Effector memory CD4-positive, alpha-beta T cell (primary cell): ENCODE measurements around the gene GJD3.
"Not testable (repeated sequence)": the region's sequence is repeated elsewhere in the genome, so short reads cannot be mapped to it uniquely, and the experiment has no call there.

Experiments used
- DNase-seq, 3 donors: peaks; one replicate each; pipeline ENCODE4 v3.0.0-alpha.2; 2020
- H3K27ac ChIP-seq: 2 replicates; pipeline ENCODE4 v1.7.0; 2013; ENCODE audit warnings: mild to moderate bottlenecking, low read length, moderate library complexity; ENCODE audit not compliant: insufficient read depth, poor library complexity, severe bottlenecking
- H3K27me3 ChIP-seq: replicated peaks from 2 replicates; pipeline ENCODE4 v1.7.0; 2013; ENCODE audit warnings: mild to moderate bottlenecking, low read length; ENCODE audit not compliant: insufficient read depth, control insufficient read depth, poor library complexity, severe bottlenecking
- H3K36me3 ChIP-seq: 2 replicates; pipeline ENCODE4 v1.7.0; 2013; ENCODE audit warnings: mild to moderate bottlenecking, low read length, moderate library complexity; ENCODE audit not compliant: control insufficient read depth, insufficient read depth
- H3K4me1 ChIP-seq: 2 replicates; pipeline ENCODE4 v1.7.0; 2013; ENCODE audit warnings: low read length, mild to moderate bottlenecking; ENCODE audit not compliant: control insufficient read depth, insufficient read depth, poor library complexity, severe bottlenecking
- H3K4me3 ChIP-seq: 2 replicates; pipeline ENCODE4 v1.7.0; 2013; ENCODE audit warnings: low read length, low read depth, mild to moderate bottlenecking; ENCODE audit not compliant: insufficient read depth, poor library complexity, severe bottlenecking
- H3K9me3 ChIP-seq: 2 replicates; pipeline ENCODE4 v1.7.0; 2013; ENCODE audit warnings: mild to moderate bottlenecking, low read length, moderate library complexity; ENCODE audit not compliant: control insufficient read depth
- total RNA-seq, 3 donors: gene quantifications; one replicate each; lab custom pipeline; 2026; lab: John Stamatoyannopoulos, UW

GJD3 gene, protein sequence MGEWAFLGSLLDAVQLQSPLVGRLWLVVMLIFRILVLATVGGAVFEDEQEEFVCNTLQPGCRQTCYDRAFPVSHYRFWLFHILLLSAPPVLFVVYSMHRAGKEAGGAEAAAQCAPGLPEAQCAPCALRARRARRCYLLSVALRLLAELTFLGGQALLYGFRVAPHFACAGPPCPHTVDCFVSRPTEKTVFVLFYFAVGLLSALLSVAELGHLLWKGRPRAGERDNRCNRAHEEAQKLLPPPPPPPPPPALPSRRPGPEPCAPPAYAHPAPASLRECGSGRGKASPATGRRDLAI
- total RNA-seq = 0 reads per million in 3 donors

DNA sequence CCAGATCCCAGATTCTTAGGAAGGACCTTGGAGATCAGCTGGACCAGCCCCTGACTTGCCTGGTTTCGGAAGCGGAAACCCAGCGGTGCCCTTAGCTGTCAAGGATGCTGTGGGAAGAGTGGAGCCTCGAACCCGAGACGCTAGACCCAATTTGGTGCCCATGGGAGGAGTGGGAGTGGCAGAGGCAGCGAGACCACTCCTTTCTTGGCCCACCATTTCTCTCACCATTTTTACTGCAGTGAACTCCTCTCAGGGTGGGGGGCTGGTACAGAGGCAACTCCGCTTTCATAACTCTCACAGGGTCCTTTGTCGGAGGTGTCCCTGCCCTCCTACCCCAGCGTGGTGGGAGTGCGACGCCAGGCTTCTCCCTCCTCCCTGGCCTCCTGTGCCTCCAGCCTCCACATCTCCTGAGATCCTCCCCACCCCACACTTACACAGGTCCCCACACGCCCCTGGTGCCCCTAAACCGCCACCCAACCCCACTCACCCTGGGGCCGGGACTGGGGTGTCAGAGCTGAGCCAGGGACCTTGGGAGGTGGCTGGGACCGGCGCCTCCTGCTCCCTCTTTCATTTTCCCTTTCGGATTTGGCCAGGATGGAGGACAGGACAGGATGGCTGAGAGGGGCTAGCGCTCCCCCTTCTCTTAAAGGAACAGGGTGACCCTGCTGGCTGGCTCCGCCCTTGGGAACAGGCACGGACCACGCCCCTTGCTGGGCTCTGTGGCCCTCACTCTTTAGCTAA is at the start of gene GJD3:
GJD3 (minus strand) TSS at position 617 of the 741 bp plus-strand sequence. CDS start 922 bp downstream, outside the sequence.
- Histone ChIP-seq H3K36me3 (no peaks in the 10 kb centered on the region), H3K4me3 (peak within 1 kb of the TSS; percentile 25), H3K27ac (no peak within 1 kb of the TSS), H3K9me3 (no peaks in the 10 kb centered on the region), H3K4me1 (peaks cover 4% of the 10 kb centered on the region), H3K27me3 (no peaks in the 10 kb centered on the region)
- no peak for DNase-seq

- H3K27me3 ChIP-seq, H3K27ac ChIP-seq, H3K9me3 ChIP-seq, H3K36me3 ChIP-seq, H3K4me3 ChIP-seq, H3K4me1 ChIP-seq, DNase-seq: not testable (repeated sequence)
Measured at GRCh38 chr17:40414312-40414711, 49.8 kb upstream of the GJD3 start.

- no peaks in the 10 kb centered on the region for H3K4me1 ChIP-seq
- H3K27me3 ChIP-seq = no peaks in the 10 kb centered on the region
- no peak overlapping the region for H3K4me3 ChIP-seq
- H3K9me3 ChIP-seq = no peaks in the 10 kb centered on the region
- DNase-seq = no peak
- H3K36me3 ChIP-seq = no peaks in the 10 kb centered on the region
- no peak overlapping the region for H3K27ac ChIP-seq
Measured at GRCh38 chr17:40412880-40413279, 48.3 kb upstream of the GJD3 start.

DNA sequence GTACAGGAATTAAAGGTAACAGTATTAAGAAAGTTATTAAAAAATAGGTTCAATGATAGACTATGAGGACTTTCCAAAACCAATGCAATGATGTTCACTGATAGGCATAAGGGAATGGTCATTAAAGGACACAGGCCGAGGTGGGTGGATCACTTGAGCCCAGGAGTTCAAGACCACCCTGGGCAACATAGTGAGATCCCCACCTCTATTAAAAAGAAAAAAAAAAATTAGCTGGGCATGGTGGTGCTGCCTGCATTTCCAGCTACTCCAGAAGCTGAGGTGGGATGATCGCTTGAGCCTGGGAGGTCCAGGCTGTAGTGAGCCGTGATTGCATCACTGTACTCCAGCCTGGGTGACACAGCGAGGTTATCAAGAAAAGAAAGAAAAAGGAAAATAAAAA is 47.3 kb upstream of the GJD3 start:
- no peaks in the 10 kb centered on the region for H3K36me3 ChIP-seq
- H3K27ac ChIP-seq = no peak overlapping the region
- no peaks in the 10 kb centered on the region for H3K27me3 ChIP-seq
- H3K4me3 ChIP-seq = no peak overlapping the region
- DNase-seq = no peak
- no peaks in the 10 kb centered on the region for H3K4me1 ChIP-seq
- no peaks in the 10 kb centered on the region for H3K9me3 ChIP-seq

DNA sequence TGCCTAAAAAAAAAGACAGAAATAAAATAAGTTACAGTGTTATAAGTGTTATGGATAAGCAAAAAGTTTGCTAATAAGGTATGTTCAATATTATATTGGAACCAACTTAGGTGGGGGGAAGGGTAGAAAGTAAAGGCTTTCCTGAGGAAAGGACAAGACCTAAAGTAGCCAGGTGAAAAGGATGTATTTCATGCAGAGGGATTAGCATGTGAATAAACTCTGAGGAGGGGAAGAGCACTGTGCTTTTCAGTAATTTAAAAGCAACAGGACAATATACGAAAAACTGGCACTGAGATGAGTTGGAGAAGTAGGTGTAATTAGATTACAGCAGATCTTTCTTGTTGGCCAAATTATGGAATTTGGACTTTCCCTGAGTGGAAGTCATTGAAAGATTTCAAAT is 45.5 kb upstream of the GJD3 start:
- Histone ChIP-seq H3K4me3 (no peak overlapping the region), H3K9me3 (no peaks in the 10 kb centered on the region), H3K27me3 (no peaks in the 10 kb centered on the region), H3K27ac (no peak overlapping the region), H3K4me1 (no peaks in the 10 kb centered on the region), H3K36me3 (no peaks in the 10 kb centered on the region)
- DNase-seq = no peak

DNA sequence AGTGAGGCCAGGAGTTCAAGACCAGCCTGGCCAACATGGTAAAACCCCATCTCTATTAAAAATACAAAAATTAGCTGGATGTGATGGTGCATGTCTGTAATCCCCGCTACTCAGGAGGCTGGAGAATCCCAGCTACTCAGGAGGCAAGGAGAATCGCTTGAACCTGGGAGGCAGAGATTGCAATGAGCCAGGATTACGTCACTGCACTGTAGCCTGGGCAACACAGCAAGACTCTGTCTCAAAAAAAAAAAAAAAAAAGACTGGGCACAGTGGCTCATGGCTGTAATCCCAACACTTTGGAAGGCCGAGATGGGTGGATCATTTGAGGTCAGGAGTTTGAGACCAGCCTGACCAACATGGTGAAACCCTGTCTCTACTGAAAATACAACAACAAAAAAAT is 45.0 kb upstream of the GJD3 start:
- H3K4me1 ChIP-seq, H3K9me3 ChIP-seq, H3K27ac ChIP-seq, DNase-seq, H3K27me3 ChIP-seq, H3K4me3 ChIP-seq, H3K36me3 ChIP-seq: not testable (repeated sequence)

- H3K27me3 ChIP-seq = no peaks in the 10 kb centered on the region
- no peaks in the 10 kb centered on the region for H3K9me3 ChIP-seq
- no peaks in the 10 kb centered on the region for H3K4me1 ChIP-seq
- H3K4me3 ChIP-seq = no peak overlapping the region
- no peak overlapping the region for H3K27ac ChIP-seq
- DNase-seq = no peak
- no peaks in the 10 kb centered on the region for H3K36me3 ChIP-seq
Measured at GRCh38 chr17:40407460-40407859, 42.9 kb upstream of the GJD3 start.

DNA sequence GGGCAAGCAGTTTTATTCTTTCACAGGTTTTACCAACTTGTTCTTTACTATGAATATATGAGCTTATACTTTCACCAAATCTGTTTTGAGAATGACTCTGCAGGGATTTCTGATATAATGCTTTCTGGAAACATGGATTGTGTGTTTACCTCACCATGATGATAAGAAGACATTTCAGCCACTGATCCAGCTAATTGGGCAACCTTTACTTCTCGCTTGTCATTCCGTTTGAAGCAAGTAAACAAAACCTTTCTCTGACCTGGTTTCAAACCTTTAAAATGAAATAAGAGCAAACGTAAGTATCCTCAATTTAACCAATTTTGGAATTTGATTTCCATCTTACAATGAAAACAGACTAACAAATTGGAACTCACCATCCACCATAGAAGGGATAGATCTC is 39.5 kb upstream of the GJD3 start:
- no peak for DNase-seq
- H3K4me3 ChIP-seq = no peak overlapping the region
- no peaks in the 10 kb centered on the region for H3K9me3 ChIP-seq
- no peak overlapping the region for H3K27ac ChIP-seq
- H3K36me3 ChIP-seq = no peaks in the 10 kb centered on the region
- H3K4me1 ChIP-seq = no peaks in the 10 kb centered on the region
- H3K27me3 ChIP-seq = no peaks in the 10 kb centered on the region

GRCh38 chr17:40402668-40403067 is 38.1 kb upstream of the GJD3 start:
- Histone ChIP-seq H3K36me3 (no peaks in the 10 kb centered on the region), H3K27me3 (no peaks in the 10 kb centered on the region), H3K4me1 (no peaks in the 10 kb centered on the region), H3K27ac (no peak overlapping the region), H3K9me3 (no peaks in the 10 kb centered on the region), H3K4me3 (peak overlapping the region; percentile 6)
- DNase-seq = no peak

DNA sequence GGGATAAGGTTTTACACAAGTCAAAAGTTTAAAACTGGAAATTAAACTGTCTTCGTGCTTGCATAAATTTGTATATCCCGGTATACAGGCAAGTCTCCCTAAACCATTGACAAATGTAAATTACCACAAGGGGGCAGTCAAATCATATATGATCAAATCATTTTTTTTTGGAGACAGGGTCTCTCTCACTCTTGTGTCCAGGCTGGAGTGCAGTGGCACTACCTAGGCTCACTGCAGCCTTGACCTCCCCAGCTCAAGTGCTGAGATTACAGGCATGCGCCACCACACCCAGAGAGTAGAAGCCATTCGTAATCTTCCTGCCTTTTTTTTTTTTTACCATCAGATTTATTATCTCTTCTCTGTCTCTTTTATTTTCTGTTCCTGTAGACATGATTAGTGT is 34.6 kb upstream of the GJD3 start:
- Histone ChIP-seq H3K27me3 (no peaks in the 10 kb centered on the region), H3K9me3 (no peaks in the 10 kb centered on the region), H3K36me3 (no peaks in the 10 kb centered on the region), H3K4me1 (no peaks in the 10 kb centered on the region), H3K4me3 (no peak overlapping the region), H3K27ac (no peak overlapping the region)
- no peak for DNase-seq
